Stimulated activated CD8-positive, alpha-beta memory T cell treated with anti-CD3 and anti-CD28 coated beads, Interleukin-15, amount 100 ng/mL, for 4 hours (primary cell): Measurements from ENCODE around the gene PRR29.
"Not testable (repeated sequence)": the region's sequence is repeated elsewhere in the genome, so short reads cannot be mapped to it uniquely, and the experiment has no call there.

ENCODE experiments used
- DNase-seq, 2 donors: peaks; one replicate each; pipeline ENCODE4 v3.0.0-alpha.2; 2020; ENCODE audit warnings: low read depth in 2 of 2

PRR29 gene

GRCh38 chr17:63997341-63998048, 656 bp upstream of the PRR29 start:
- DNase-seq: no peak

GRCh38 chr17:63998721-63999679, 849 bp downstream of the PRR29 start:
- DNase-seq: no peak

GRCh38 chr17:63999680-64000531, 1.8 kb downstream of the PRR29 start:
- DNase-seq: no peak

GRCh38 chr17:64001091-64001579, 3.0 kb downstream of the PRR29 start:
- DNase-seq: no peak

- DNase-seq: no peak
Measured at GRCh38 chr17:64001763-64002529, 3.8 kb downstream of the PRR29 start.

- DNase-seq: no peak
Measured at GRCh38 chr17:64002658-64003525, 4.7 kb downstream of the PRR29 start.

GRCh38 chr17:64003526-64004121, 5.5 kb downstream of the PRR29 start:
- no peak for DNase-seq

- no peak for DNase-seq
Measured at GRCh38 chr17:64004218-64004770, 6.1 kb downstream of the PRR29 start.

- DNase-seq: no peak
Measured at GRCh38 chr17:64004903-64005733, 7.0 kb downstream of the PRR29 start.

- DNase-seq: no peak
Measured at GRCh38 chr17:64005734-64006167, 7.6 kb downstream of the PRR29 start.

GRCh38 chr17:64006361-64007088, 8.4 kb downstream of the PRR29 start:
- no peak for DNase-seq

- DNase-seq: not testable (repeated sequence)
Measured at GRCh38 chr17:64007089-64007837, 9.1 kb downstream of the PRR29 start.

GRCh38 chr17:64007838-64008282, 9.7 kb downstream of the PRR29 start:
- no peak for DNase-seq

GRCh38 chr17:64008346-64008745, 10.2 kb downstream of the PRR29 start:
- DNase-seq: no peak

- no peak for DNase-seq
Measured at GRCh38 chr17:64008830-64009229, 10.7 kb downstream of the PRR29 start.

- no peak for DNase-seq
Measured at GRCh38 chr17:64009571-64010402, 11.6 kb downstream of the PRR29 start.
